ENCODE data around the gene CAPZB. TPM values are rescaled to one million over a fixed set of nuclear protein-coding genes. Genes with fewer than 3 reads are reported as not detected.

Gene CAPZB
- total RNA-seq, 1 experiment from 2014 or later, result 60.5 TPM

GRCh38 chr1:19327301-19327700, 158.0 kb downstream of the CAPZB start:
- in situ Hi-C loops (cut with HindIII; ENCODE audit: low pct_unique_long_range_greater_than_20kb, low sequenced_read_pairs), result no loop called here
- DNase-seq (ENCODE audit: low read depth, low spot score), result no peak

GRCh38 chr1:19326748-19327065, 158.6 kb downstream of the CAPZB start:
- DNase-seq (ENCODE audit: low read depth, low spot score), result no peak
- in situ Hi-C loops (cut with HindIII; ENCODE audit: low pct_unique_long_range_greater_than_20kb, low sequenced_read_pairs), result no loop called here

GRCh38 chr1:19325958-19326747, 159.2 kb downstream of the CAPZB start:
- DNase-seq (ENCODE audit: low read depth, low spot score), result no peak
- in situ Hi-C loops (cut with HindIII; ENCODE audit: low pct_unique_long_range_greater_than_20kb, low sequenced_read_pairs), result no loop called here

GRCh38 chr1:19325368-19325957, 159.9 kb downstream of the CAPZB start:
- in situ Hi-C loops (cut with HindIII; ENCODE audit: low pct_unique_long_range_greater_than_20kb, low sequenced_read_pairs), result no loop called here
- no peak for DNase-seq (ENCODE audit: low read depth, low spot score)

GRCh38 chr1:19324665-19324990, 160.7 kb downstream of the CAPZB start:
- in situ Hi-C loops (cut with HindIII; ENCODE audit: low pct_unique_long_range_greater_than_20kb, low sequenced_read_pairs), result no loop called here
- DNase-seq (ENCODE audit: low read depth, low spot score), result no peak

- in situ Hi-C loops (cut with HindIII; ENCODE audit: low pct_unique_long_range_greater_than_20kb, low sequenced_read_pairs), result no loop called here
- DNase-seq (ENCODE audit: low read depth, low spot score), result no peak
Measured at GRCh38 chr1:19323987-19324664, 161.2 kb downstream of the CAPZB start.

GRCh38 chr1:19322481-19322880, 162.9 kb downstream of the CAPZB start:
- DNase-seq (ENCODE audit: low read depth, low spot score), result no peak
- in situ Hi-C loops (cut with HindIII; ENCODE audit: low pct_unique_long_range_greater_than_20kb, low sequenced_read_pairs), result no loop called here

- DNase-seq (ENCODE audit: low read depth, low spot score), result no peak
- in situ Hi-C loops (cut with HindIII; ENCODE audit: low pct_unique_long_range_greater_than_20kb, low sequenced_read_pairs), result no loop called here
Measured at GRCh38 chr1:19321071-19321470, 164.3 kb downstream of the CAPZB start.

GRCh38 chr1:19319196-19319595, 166.1 kb downstream of the CAPZB start:
- no peak for DNase-seq (ENCODE audit: low read depth, low spot score)
- in situ Hi-C loops (cut with HindIII; ENCODE audit: low pct_unique_long_range_greater_than_20kb, low sequenced_read_pairs), result no loop called here

- no peak for DNase-seq (ENCODE audit: low read depth, low spot score)
- in situ Hi-C loops (cut with HindIII; ENCODE audit: low pct_unique_long_range_greater_than_20kb, low sequenced_read_pairs), result no loop called here
Measured at GRCh38 chr1:19317126-19317910, 168.0 kb downstream of the CAPZB start.

- in situ Hi-C loops (cut with HindIII; ENCODE audit: low pct_unique_long_range_greater_than_20kb, low sequenced_read_pairs), result no loop called here
- DNase-seq (ENCODE audit: low read depth, low spot score), result no peak
Measured at GRCh38 chr1:19315378-19316198, 169.8 kb downstream of the CAPZB start.

- in situ Hi-C loops (cut with HindIII; ENCODE audit: low pct_unique_long_range_greater_than_20kb, low sequenced_read_pairs), result no loop called here
Measured at GRCh38 chr1:19313961-19314882, 171.1 kb downstream of the CAPZB start.

GRCh38 chr1:19313636-19313959, 171.7 kb downstream of the CAPZB start:
- DNase-seq (ENCODE audit: low read depth, low spot score), result no peak
- in situ Hi-C loops (cut with HindIII; ENCODE audit: low pct_unique_long_range_greater_than_20kb, low sequenced_read_pairs), result no loop called here

More at GRCh38 chr1:19313961-19314882, 171.1 kb downstream of the CAPZB start:
- no peak for DNase-seq (ENCODE audit: low read depth, low spot score)

GRCh38 chr1:19312782-19313635, 172.3 kb downstream of the CAPZB start:
- in situ Hi-C loops (cut with HindIII; ENCODE audit: low pct_unique_long_range_greater_than_20kb, low sequenced_read_pairs), result no loop called here
- no peak for DNase-seq (ENCODE audit: low read depth, low spot score)

- in situ Hi-C loops (cut with HindIII; ENCODE audit: low pct_unique_long_range_greater_than_20kb, low sequenced_read_pairs), result no loop called here
- DNase-seq (ENCODE audit: low read depth, low spot score), result peak; percentile 90
Measured at GRCh38 chr1:19311931-19312781, 173.2 kb downstream of the CAPZB start, which contains the start of the genes AKR7A2 and SLC66A1. Gene AKR7A2 (minus strand): TSS chr1:19312144. CDS start chr1:19312124, 20 bp downstream. Gene SLC66A1 (plus strand): TSS chr1:19312326. CDS start chr1:19317678, 5,352 bp downstream.
